BLaER1 treated with 17β-estradiol and CSF1 and Interleukin-3, amounts not matched to agents 10 nM and 100 nM (cell line): ENCODE results near the gene GALC.

Source experiments
- H3K27ac ChIP-seq, 11 experiments: shearing (Covaris generic); formaldehyde crosslinking; 2 replicates each; pipeline ENCODE4 v1.8.1; 2022
- H3K27me3 ChIP-seq, 11 experiments: shearing (Covaris generic); formaldehyde crosslinking; 2 replicates each; pipeline ENCODE4 v1.8.1; 2022
- H3K36me3 ChIP-seq, 11 experiments: shearing (Covaris generic); formaldehyde crosslinking; 2 replicates each; pipeline ENCODE4 v1.8.1; 2022
- H3K4me1 ChIP-seq, 10 experiments: shearing (Covaris generic); formaldehyde crosslinking; 2 replicates each; pipeline ENCODE4 v1.8.1; 2022
- H3K4me2 ChIP-seq, 11 experiments: shearing (Covaris generic); formaldehyde crosslinking; 2 replicates each; pipeline ENCODE4 v1.8.1; 2022
- H3K4me3 ChIP-seq, 10 experiments: shearing (Covaris generic); formaldehyde crosslinking; 2 replicates each; pipeline ENCODE4 v1.8.1; 2022
- H3K9ac ChIP-seq, 11 experiments: shearing (Covaris generic); formaldehyde crosslinking; 2 replicates each; pipeline ENCODE4 v1.8.1; 2022
- H3K9me3 ChIP-seq, 11 experiments: shearing (Covaris generic); formaldehyde crosslinking; replicated peaks in 1 of 11; 2 replicates each; pipeline ENCODE4 v1.8.1; 2022
- H4K20me1 ChIP-seq, 11 experiments: shearing (Covaris generic); formaldehyde crosslinking; 2 replicates each; pipeline ENCODE4 v1.8.1; 2022
- Cebpa-rat ChIP-seq, 11 experiments: shearing (Covaris generic); IDR thresholded peaks; 2 replicates each; pipeline ENCODE4 v1.8.1; 2022

GALC gene

DNA sequence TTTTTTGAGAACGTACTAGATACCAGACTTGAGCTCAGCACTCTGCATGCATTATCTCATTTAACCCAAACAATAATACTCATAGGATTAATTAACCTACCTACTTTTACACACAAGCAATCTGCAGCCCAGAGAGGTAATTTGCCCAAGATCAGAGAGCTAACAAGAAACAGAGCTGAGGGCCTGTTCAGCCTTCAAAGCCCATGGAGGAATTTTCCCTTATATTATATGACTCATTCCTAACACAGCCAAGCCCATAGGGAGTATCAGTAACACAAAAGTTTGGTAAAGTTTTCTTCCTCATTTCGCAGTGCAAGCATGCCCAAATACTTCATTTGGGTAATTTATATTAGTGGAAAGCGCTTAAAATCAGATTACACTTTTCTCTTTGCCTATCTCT, 94.7 kb downstream of the GALC start:
- peak overlapping the region in 1 of 11 experiments; percentile 8; a peak in 1 of 22 replicates for H3K4me2 ChIP-seq
- no peaks in the 10 kb centered on the region for H3K9me3 ChIP-seq
- H3K4me3 ChIP-seq = no peak overlapping the region
- no peaks in the 10 kb centered on the region for H4K20me1 ChIP-seq
- H3K27me3 ChIP-seq = no peaks in the 10 kb centered on the region
- no peaks in the 10 kb centered on the region for H3K36me3 ChIP-seq
- no peak overlapping the region for H3K9ac ChIP-seq
- no peak overlapping the region for H3K27ac ChIP-seq
- TF ChIP-seq Cebpa-rat (IDR thresholded peaks at IDR 0.05) = no peak
- H3K4me1 ChIP-seq = peaks cover 0 to 19% (median under 1%) of the 10 kb centered on the region in 10 experiments; a peak in 5 of 20 replicates

DNA sequence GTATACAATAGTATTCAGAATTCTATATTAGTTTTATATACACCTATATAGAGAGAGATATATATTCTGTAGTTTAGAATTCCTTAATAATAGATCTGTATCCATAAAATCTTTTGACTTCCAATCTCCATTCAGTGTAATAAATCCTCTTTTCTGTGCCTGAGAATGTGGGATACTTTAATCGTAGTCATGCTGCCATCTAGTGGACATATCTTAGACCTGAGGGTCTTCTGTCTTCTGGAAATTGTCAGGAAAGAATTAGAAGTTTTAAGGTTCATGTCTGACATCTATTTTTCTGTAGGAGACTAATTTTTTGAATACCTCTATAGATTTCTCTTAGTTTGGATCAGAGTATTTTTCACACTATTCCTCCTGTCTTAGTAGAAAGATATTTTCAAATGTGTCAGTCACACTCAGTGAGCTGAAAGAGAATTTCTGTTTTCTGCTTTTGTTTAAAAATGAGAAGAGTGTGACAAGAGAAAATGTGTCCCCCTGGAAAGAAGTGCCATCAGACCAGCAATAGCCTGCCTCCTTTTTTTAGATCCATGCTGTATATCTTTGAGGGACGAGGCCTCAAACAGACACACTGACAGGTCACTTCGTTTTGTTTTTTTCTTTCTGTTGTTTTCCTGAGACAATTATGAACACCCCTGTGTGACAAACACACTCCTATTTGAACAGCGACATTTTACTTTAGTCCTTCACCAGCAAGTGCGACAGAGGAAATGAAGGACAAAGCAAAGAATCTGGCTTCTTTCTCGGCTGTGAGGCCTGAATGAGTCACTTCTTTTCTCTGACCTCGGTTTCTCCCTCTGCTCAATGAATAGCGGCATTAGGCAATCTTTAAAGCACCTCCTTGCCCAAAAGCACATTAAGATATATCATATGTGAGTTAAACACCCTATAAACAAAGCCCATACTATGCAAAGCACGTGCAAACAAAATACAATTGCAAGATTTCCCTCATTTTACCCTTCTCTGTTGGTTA, 96.3 kb downstream of the GALC start:
- Histone ChIP-seq H3K4me3 (no peak overlapping the region), H4K20me1 (no peaks in the 10 kb centered on the region), H3K36me3 (no peaks in the 10 kb centered on the region), H3K27me3 (no peaks in the 10 kb centered on the region), H3K4me2 (no peak overlapping the region), H3K27ac (no peak overlapping the region), H3K9ac (peak overlapping the region in 1 of 11 experiments; percentile 11; a peak in 1 of 22 replicates), H3K4me1 (peaks cover 0 to 16% (median 0%) of the 10 kb centered on the region in 10 experiments; a peak in 3 of 20 replicates), H3K9me3 (no peaks in the 10 kb centered on the region)
- no peak for TF ChIP-seq Cebpa-rat (IDR thresholded peaks at IDR 0.05)

DNA sequence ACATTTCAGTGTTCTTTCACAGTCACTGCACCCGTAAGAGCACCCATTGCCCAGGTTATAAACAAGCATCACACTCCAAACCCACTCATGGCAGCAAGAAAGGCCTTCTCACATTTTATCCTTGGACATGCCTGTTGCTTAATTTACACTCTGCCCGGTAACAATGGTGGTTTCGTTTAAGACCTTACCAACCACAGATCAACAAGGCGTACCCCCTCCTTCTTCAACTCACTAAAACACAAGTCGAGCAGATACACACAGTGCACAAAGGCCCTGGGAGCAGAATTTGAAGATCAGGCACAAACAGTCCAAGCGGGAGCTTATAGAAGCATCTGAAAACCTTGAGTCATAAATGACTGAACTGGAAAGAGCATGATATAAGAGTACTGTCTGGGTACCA, 98.1 kb downstream of the GALC start:
- Histone ChIP-seq H3K9ac (no peak overlapping the region), H3K27ac (peak overlapping the region in 1 of 11 experiments; percentile 3; a peak in 1 of 22 replicates), H3K4me1 (peaks cover 0 to 16% (median 0%) of the 10 kb centered on the region in 10 experiments; a peak in 3 of 20 replicates), H4K20me1 (no peaks in the 10 kb centered on the region), H3K36me3 (no peaks in the 10 kb centered on the region), H3K27me3 (no peaks in the 10 kb centered on the region), H3K4me3 (no peak overlapping the region), H3K9me3 (no peaks in the 10 kb centered on the region), H3K4me2 (no peak overlapping the region)
- TF ChIP-seq Cebpa-rat (IDR thresholded peaks at IDR 0.05) = no peak

DNA sequence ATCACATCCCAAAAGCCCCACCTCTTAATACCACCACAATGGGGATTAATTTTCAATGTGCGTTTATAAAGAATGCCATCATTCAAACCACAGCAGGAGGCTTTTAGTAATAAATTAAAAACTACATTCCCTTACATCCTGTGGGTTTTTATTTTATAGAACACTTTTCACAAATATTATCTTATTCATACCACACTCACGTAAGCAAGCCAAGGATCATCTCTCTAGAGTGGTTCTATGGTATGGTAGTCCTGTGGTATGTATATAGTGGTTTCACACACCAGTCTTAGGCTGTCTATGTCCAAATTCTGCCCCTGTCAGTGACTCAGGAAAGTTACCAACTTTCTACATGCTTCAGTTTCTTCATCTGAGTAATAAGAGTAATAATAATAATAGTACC, 100.2 kb downstream of the GALC start:
- H3K36me3 ChIP-seq = no peaks in the 10 kb centered on the region
- no peaks in the 10 kb centered on the region for H4K20me1 ChIP-seq
- H3K4me1 ChIP-seq = peaks cover 0 to 7% (median 0%) of the 10 kb centered on the region in 10 experiments; a peak in 3 of 20 replicates
- no peak overlapping the region for H3K4me2 ChIP-seq
- no peak overlapping the region for H3K9ac ChIP-seq
- no peak overlapping the region for H3K27ac ChIP-seq
- H3K27me3 ChIP-seq = no peaks in the 10 kb centered on the region
- H3K9me3 ChIP-seq = no peaks in the 10 kb centered on the region
- no peak overlapping the region for H3K4me3 ChIP-seq
- TF ChIP-seq Cebpa-rat (IDR thresholded peaks at IDR 0.05) = no peak

DNA sequence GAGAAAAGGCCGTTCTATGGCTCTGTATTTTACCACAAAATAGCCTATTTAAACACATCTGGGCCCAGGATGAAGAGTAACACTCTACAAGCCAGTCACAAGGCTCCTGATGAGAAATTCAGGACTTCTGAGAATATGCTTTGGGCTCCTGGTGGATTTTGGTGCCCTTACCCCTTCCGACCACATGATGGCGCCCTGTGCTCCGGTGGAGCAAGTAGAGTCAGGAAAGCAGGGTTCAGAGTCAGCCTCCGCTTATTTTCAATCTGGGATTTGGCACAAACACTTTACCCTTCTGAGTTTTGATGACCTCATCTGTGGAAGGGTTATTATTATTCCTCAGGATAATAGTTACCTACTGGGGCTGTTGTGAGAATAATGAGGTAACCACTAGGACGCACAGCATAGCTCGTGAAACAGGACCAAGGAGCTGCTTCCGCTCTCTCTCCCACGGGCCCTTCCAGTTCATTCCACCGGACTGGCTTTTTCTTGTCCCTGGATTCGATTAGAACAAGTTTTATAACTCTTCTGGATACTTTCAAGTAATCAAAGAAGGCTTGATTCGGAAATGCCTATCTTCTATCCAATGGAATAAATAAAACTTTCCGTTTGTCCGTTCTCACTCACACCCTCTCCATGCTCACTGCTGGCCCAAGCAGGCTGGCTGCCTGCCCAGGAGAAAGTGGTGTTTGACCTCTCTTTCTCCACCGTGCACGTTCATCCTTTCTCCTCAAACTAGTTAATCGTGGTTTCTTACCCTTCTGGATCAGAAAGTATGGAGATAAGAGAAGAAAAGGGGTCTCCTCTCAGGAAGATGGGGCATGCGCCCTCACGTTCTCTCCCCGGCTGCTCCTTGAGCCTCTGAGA, 104.6 kb downstream of the GALC start:
- Histone ChIP-seq H3K9me3 (peaks cover 0 to 14% (median 10%) of the 10 kb centered on the region in 11 experiments; a peak in 12 of 22 replicates), H3K4me3 (no peak overlapping the region), H3K27me3 (no peaks in the 10 kb centered on the region), H3K36me3 (no peaks in the 10 kb centered on the region), H3K4me2 (no peak overlapping the region), H3K9ac (no peak overlapping the region), H3K4me1 (no peaks in the 10 kb centered on the region), H3K27ac (no peak overlapping the region), H4K20me1 (no peaks in the 10 kb centered on the region)
- TF ChIP-seq Cebpa-rat (IDR thresholded peaks at IDR 0.05) = no peak

DNA sequence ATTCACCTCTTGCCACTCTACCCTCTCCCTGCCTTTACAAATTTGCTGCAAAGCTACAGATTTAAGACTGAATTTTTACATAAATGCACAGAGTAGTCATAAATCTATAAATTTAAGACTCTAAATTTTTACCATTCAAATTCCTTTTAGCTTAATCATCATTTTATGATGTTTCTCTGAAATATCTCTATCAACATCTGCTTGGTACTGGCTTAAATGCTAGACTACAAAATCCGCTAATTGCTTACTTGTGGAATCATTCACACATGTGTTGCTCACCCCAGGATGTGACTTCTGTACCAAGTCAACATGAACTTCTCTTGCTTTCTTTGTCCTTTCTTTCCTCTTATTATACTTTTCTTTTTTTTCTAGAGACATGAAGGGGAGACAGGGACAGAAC, 109.2 kb downstream of the GALC start:
- Histone ChIP-seq H4K20me1 (no peaks in the 10 kb centered on the region), H3K27ac (no peak overlapping the region), H3K4me3 (no peak overlapping the region), H3K9ac (no peak overlapping the region), H3K27me3 (no peaks in the 10 kb centered on the region), H3K4me2 (no peak overlapping the region), H3K4me1 (no peaks in the 10 kb centered on the region), H3K9me3 (peaks cover 0 to 18% (median 10%) of the 10 kb centered on the region in 11 experiments; a peak in 12 of 22 replicates), H3K36me3 (no peaks in the 10 kb centered on the region)
- no peak for TF ChIP-seq Cebpa-rat (IDR thresholded peaks at IDR 0.05)
